Neural cell (in vitro differentiated cells): ENCODE measurements around the gene ZMYND11. TPM values are rescaled to one million over a fixed set of nuclear protein-coding genes. Genes with fewer than 3 reads are reported as not detected.

Experiments used
- H2AFZ ChIP-seq: fragments of 200-600, 300-800 bp; sonication (generic), shearing (Covaris generic); 2 replicates; pipeline ENCODE4 v1.6.0; 2014; ENCODE audit warnings: low read depth, mild to moderate bottlenecking, antibody characterized with exemption, low read length, moderate library complexity
- H3F3A ChIP-seq: fragments of 200-600 bp; shearing (Covaris generic); 2 replicates; pipeline ENCODE4 v1.6.1; 2016; ENCODE audit warnings: mild to moderate bottlenecking, moderate library complexity, mixed read lengths, antibody characterized with exemption, low read length; ENCODE audit not compliant: insufficient read depth, poor library complexity, severe bottlenecking
- H3K27ac ChIP-seq: fragments of 200-600, 300-800 bp; sonication (generic), shearing (Covaris generic); 2 replicates; pipeline ENCODE4 v1.5.1; 2014; ENCODE audit warnings: mild to moderate bottlenecking, low read length, moderate library complexity
- H3K27me3 ChIP-seq: fragments of 300-800, 200-600 bp; sonication (generic), shearing (Covaris generic); 2 replicates; pipeline ENCODE4 v1.6.0; 2014; ENCODE audit warnings: mild to moderate bottlenecking, low read depth, low read length, moderate library complexity; ENCODE audit not compliant: insufficient read depth
- H3K36me3 ChIP-seq: fragments of 300-800, 200-600 bp; sonication (generic), shearing (Covaris generic); 2 replicates; pipeline ENCODE4 v1.5.1; 2014; ENCODE audit warnings: mild to moderate bottlenecking, antibody characterized with exemption, low read length, moderate library complexity; ENCODE audit not compliant: insufficient read depth
- H3K4me2 ChIP-seq: fragments of 300-800, 200-600 bp; sonication (generic), shearing (Covaris generic); 2 replicates; pipeline ENCODE4 v1.6.0; 2014; ENCODE audit warnings: mild to moderate bottlenecking, low read length
- H3K4me3 ChIP-seq: fragments of 300-800, 200-600 bp; sonication (generic), shearing (Covaris generic); 2 replicates; pipeline ENCODE4 v1.5.1; 2014; ENCODE audit warnings: mild to moderate bottlenecking, low read length, moderate library complexity
- H3K79me2 ChIP-seq: fragments of 200-600 bp; shearing (Covaris generic); replicated peaks from 2 replicates; pipeline ENCODE4 v1.6.0; 2014; ENCODE audit warnings: mild to moderate bottlenecking, low read length, moderate library complexity; ENCODE audit not compliant: insufficient read depth
- H3K9ac ChIP-seq: fragments of 300-800, 200-600 bp; sonication (generic), shearing (Covaris generic); 2 replicates; pipeline ENCODE4 v1.6.1; 2016; ENCODE audit warnings: mild to moderate bottlenecking, low read length, mixed read lengths
- H3K9me2 ChIP-seq: fragments of 200-600 bp; shearing (Covaris generic); 2 replicates; pipeline ENCODE4 v1.6.1; 2016; ENCODE audit warnings: mild to moderate bottlenecking, low read length, mixed read lengths; ENCODE audit not compliant: insufficient read depth
- H3K9me3 ChIP-seq: fragments of 200-600, 300-800 bp; sonication (generic), shearing (Covaris generic); 2 replicates; pipeline ENCODE4 v1.6.1; 2016; ENCODE audit warnings: mild to moderate bottlenecking, mixed run types, low read length, moderate library complexity, mixed read lengths
- H4K20me1 ChIP-seq: fragments of 200-600 bp; shearing (Covaris generic); 2 replicates; pipeline ENCODE4 v1.6.1; 2016; ENCODE audit warnings: mild to moderate bottlenecking, mixed run types; ENCODE audit not compliant: insufficient read depth
- CTCF ChIP-seq: fragments of 450-650 bp; IDR thresholded peaks from 2 replicates; pipeline ENCODE4 v1.5.1; 2014; ENCODE audit warnings: antibody characterized with exemption, mild to moderate bottlenecking, moderate library complexity; ENCODE audit not compliant: poor library complexity, severe bottlenecking
- EP300 ChIP-seq: fragments of 450-650 bp; conservative IDR thresholded peaks from 2 replicates; pipeline ENCODE4 v1.6.1; 2014; ENCODE audit warnings: antibody characterized with exemption, mild to moderate bottlenecking, moderate library complexity; ENCODE audit not compliant: poor library complexity, severe bottlenecking
- EZH2 ChIP-seq: fragments of 200-600, 300-800 bp; shearing (Covaris generic), sonication (generic); IDR thresholded peaks from 2 replicates; pipeline ENCODE4 v1.6.1; 2014; ENCODE audit warnings: antibody characterized with exemption, low read length, borderline replicate concordance, mild to moderate bottlenecking; ENCODE audit not compliant: insufficient read depth, poor library complexity, severe bottlenecking
- MXI1 ChIP-seq: fragments of 450-650 bp; conservative IDR thresholded peaks from 2 replicates; pipeline ENCODE4 v1.6.1; 2014; ENCODE audit warnings: antibody characterized with exemption, mild to moderate bottlenecking; ENCODE audit not compliant: poor library complexity, severe bottlenecking
- POLR2AphosphoS5 ChIP-seq: IDR thresholded peaks from 2 replicates; pipeline ENCODE4 v1.6.1; 2012
- RAD21 ChIP-seq: fragments of 450-650 bp; conservative IDR thresholded peaks from 2 replicates; pipeline ENCODE4 v1.6.1; 2014; ENCODE audit warnings: antibody characterized with exemption, mild to moderate bottlenecking, moderate library complexity
- REST ChIP-seq: IDR thresholded peaks from 2 replicates; pipeline ENCODE4 v1.6.1; 2012; ENCODE audit warnings: borderline replicate concordance
- SMC3 ChIP-seq: fragments of 450-650 bp; conservative IDR thresholded peaks from 2 replicates; pipeline ENCODE4 v1.6.1; 2014; ENCODE audit warnings: antibody characterized with exemption, mild to moderate bottlenecking, moderate library complexity; ENCODE audit not compliant: poor library complexity
- TAF1 ChIP-seq: IDR thresholded peaks from 2 replicates; pipeline ENCODE4 v1.6.1; 2012; ENCODE audit warnings: low read depth
- polyA plus RNA-seq: library from polyadenylated mRNA; depleted of rRNA; stranded (reverse); fragments of >200 nt; gene quantifications from 2 replicates; pipeline ENCODE4 v1.2.3, GENCODE V29; 2014

Gene ZMYND11
- polyA plus RNA-seq, 1 donor from 2014 or later, result 122 TPM

GRCh38 chr10:230758-231157 is 95.5 kb downstream of the ZMYND11 start:
- Histone ChIP-seq H3K4me3 (no peak overlapping the region), H3K36me3 (no peaks in the 10 kb centered on the region), H3K9ac (no peak overlapping the region), H3K4me2 (no peak overlapping the region), H3K79me2 (no peaks in the 10 kb centered on the region), H3K9me3 (no peaks in the 10 kb centered on the region), H3K27ac (no peak overlapping the region), H3K27me3 (no peaks in the 10 kb centered on the region), H3F3A (no peaks in the 10 kb centered on the region), H4K20me1 (no peaks in the 10 kb centered on the region), H2AFZ (no peak overlapping the region), H3K9me2 (no peaks in the 10 kb centered on the region)
- TF ChIP-seq TAF1 (no peak), RAD21 (no peak), REST (no peak), EP300 (no peak), MXI1 (no peak), CTCF (peak; percentile 22), POLR2AphosphoS5 (no peak), EZH2 (no peak), SMC3 (no peak)

- Histone ChIP-seq H3K4me2 (no peak overlapping the region), H3K79me2 (no peaks in the 10 kb centered on the region), H3K9ac (no peak overlapping the region), H3F3A (no peaks in the 10 kb centered on the region), H3K4me3 (no peak overlapping the region), H3K27ac (no peak overlapping the region), H4K20me1 (no peaks in the 10 kb centered on the region), H3K9me2 (no peaks in the 10 kb centered on the region), H3K9me3 (no peaks in the 10 kb centered on the region), H2AFZ (no peak overlapping the region), H3K27me3 (no peaks in the 10 kb centered on the region), H3K36me3 (no peaks in the 10 kb centered on the region)
- TF ChIP-seq REST (no peak), SMC3 (no peak), RAD21 (no peak)
Observed at GRCh38 chr10:232061-232460, 96.8 kb downstream of the ZMYND11 start.
